DND-41 (cell line): ENCODE results near the gene TRA2A.

Source experiments
- ATAC-seq: fragments of 200-7000 bp; cut with Tn5 transposase; 3 replicates; pipeline ENCODE4 v1.9.1; 2021; ENCODE audit warnings: low read depth; ENCODE audit not compliant: insufficient read depth
- DNase-seq: peaks from one replicate; pipeline ENCODE4 v3.0.0-alpha.2; 2020
- H2AFZ ChIP-seq: 2 replicates; pipeline ENCODE4 v1.6.0; 2012; ENCODE audit warnings: low read depth, low read length
- H3K27ac ChIP-seq: 2 replicates; pipeline ENCODE4 v1.5.1; 2012; ENCODE audit warnings: low read length, inconsistent platforms
- H3K27me3 ChIP-seq: fragments of 200-600 bp; sonication (generic); 2 replicates; pipeline ENCODE4 v1.6.0; 2012; ENCODE audit warnings: low read length, mild to moderate bottlenecking, inconsistent platforms; ENCODE audit not compliant: insufficient read depth, poor library complexity
- H3K36me3 ChIP-seq: 2 replicates; pipeline ENCODE4 v1.5.1; 2012; ENCODE audit warnings: low read length, inconsistent platforms; ENCODE audit not compliant: insufficient read depth
- H3K4me1 ChIP-seq: 2 replicates; pipeline ENCODE4 v1.5.1; 2012; ENCODE audit warnings: mild to moderate bottlenecking, low read length; ENCODE audit not compliant: insufficient read depth
- H3K4me2 ChIP-seq: 2 replicates; pipeline ENCODE4 v1.6.0; 2012; ENCODE audit warnings: mild to moderate bottlenecking, moderate library complexity, low read length, inconsistent platforms; ENCODE audit not compliant: insufficient read depth
- H3K4me3 ChIP-seq, 2 experiments: fragments of 200-600 bp in 1 of 2; shearing (Covaris generic) in 1 of 2; 2 replicates each; pipeline ENCODE4 v1.5.1; 2012 to 2016; ENCODE audit warnings: inconsistent platforms in 2 of 2, low read length in 2 of 2, mild to moderate bottlenecking in 2 of 2, low read depth in 1 of 2, moderate library complexity in 1 of 2
- H3K79me2 ChIP-seq: 2 replicates; pipeline ENCODE4 v1.6.0; 2012; ENCODE audit warnings: low read length, inconsistent platforms; ENCODE audit not compliant: insufficient read depth
- H3K9ac ChIP-seq: 2 replicates; pipeline ENCODE4 v1.6.0; 2012; ENCODE audit warnings: low read depth, mild to moderate bottlenecking, inconsistent platforms, low read length, moderate library complexity
- H3K9me3 ChIP-seq: 2 replicates; pipeline ENCODE4 v1.5.1; 2012; ENCODE audit warnings: low read length, moderate library complexity, mild to moderate bottlenecking, inconsistent platforms; ENCODE audit not compliant: insufficient read depth, severe bottlenecking
- H4K20me1 ChIP-seq: 2 replicates; pipeline ENCODE4 v1.6.0; 2012; ENCODE audit warnings: low read length; ENCODE audit not compliant: insufficient read depth
- CTCF ChIP-seq: IDR thresholded peaks from 2 replicates; pipeline ENCODE4 v1.5.1; 2012; ENCODE audit warnings: borderline replicate concordance, low read length, moderate library complexity, mild to moderate bottlenecking; ENCODE audit not compliant: poor library complexity, severe bottlenecking; ENCODE audit errors: extremely low read depth
- EZH2 ChIP-seq: IDR thresholded peaks from 3 replicates; pipeline ENCODE4 v1.6.1; 2012; ENCODE audit warnings: borderline replicate concordance, low read depth, mild to moderate bottlenecking, moderate library complexity, low read length, inconsistent platforms; ENCODE audit not compliant: severe bottlenecking

The TRA2A gene

GRCh38 chr7:23469150-23469960 lies 62.4 kb downstream of the TRA2A start:
- DNase-seq (no peak), ATAC-seq (no peak)
- Histone ChIP-seq H3K4me3 (no peak overlapping the region), H3K4me2 (no peak overlapping the region), H3K36me3 (no peaks in the 10 kb centered on the region), H4K20me1 (no peaks in the 10 kb centered on the region), H3K4me1 (peaks cover 18% of the 10 kb centered on the region), H3K9ac (no peak overlapping the region), H3K27ac (no peak overlapping the region), H3K27me3 (peaks cover 5% of the 10 kb centered on the region), H3K9me3 (no peaks in the 10 kb centered on the region), H3K79me2 (no peaks in the 10 kb centered on the region), H2AFZ (no peak overlapping the region)
- no peak for TF ChIP-seq EZH2
- peak; percentile 25 for TF ChIP-seq CTCF

GRCh38 chr7:23468526-23469149 lies 63.1 kb downstream of the TRA2A start:
- H3K36me3 ChIP-seq, result no peaks in the 10 kb centered on the region
- no peaks in the 10 kb centered on the region for H3K9me3 ChIP-seq
- no peaks in the 10 kb centered on the region for H3K79me2 ChIP-seq
- TF ChIP-seq CTCF (no peak), EZH2 (no peak)
- peaks cover 8% of the 10 kb centered on the region for H3K27me3 ChIP-seq
- no peak for DNase-seq
- H3K4me3 ChIP-seq, result no peak overlapping the region
- H3K4me2 ChIP-seq, result no peak overlapping the region
- no peak overlapping the region for H2AFZ ChIP-seq
- peaks cover 18% of the 10 kb centered on the region for H3K4me1 ChIP-seq
- H4K20me1 ChIP-seq, result no peaks in the 10 kb centered on the region
- no peak overlapping the region for H3K9ac ChIP-seq
- ATAC-seq, result no peak
- H3K27ac ChIP-seq, result no peak overlapping the region

GRCh38 chr7:23467806-23468525 lies 63.8 kb downstream of the TRA2A start:
- Histone ChIP-seq H3K4me3 (no peak overlapping the region), H3K27ac (no peak overlapping the region), H3K79me2 (no peaks in the 10 kb centered on the region), H3K27me3 (peaks cover 8% of the 10 kb centered on the region), H3K4me2 (no peak overlapping the region), H3K4me1 (peaks cover 18% of the 10 kb centered on the region), H4K20me1 (no peaks in the 10 kb centered on the region), H3K36me3 (no peaks in the 10 kb centered on the region), H3K9ac (no peak overlapping the region), H3K9me3 (no peaks in the 10 kb centered on the region), H2AFZ (no peak overlapping the region)
- TF ChIP-seq CTCF (no peak), EZH2 (no peak)
- no peak for ATAC-seq
- DNase-seq, result no peak
